VCaP (cell line): ENCODE results near the gene TRAPPC3.

Source experiments
- H3K27ac ChIP-seq: fragments of 450-650 bp; 2 replicates; pipeline ENCODE4 v1.5.1; 2017
- CTCF ChIP-seq: fragments of 450-650 bp; conservative IDR thresholded peaks from 2 replicates; pipeline ENCODE4 v1.5.1; 2017; ENCODE audit warnings: mild to moderate bottlenecking, moderate library complexity

Gene TRAPPC3

DNA sequence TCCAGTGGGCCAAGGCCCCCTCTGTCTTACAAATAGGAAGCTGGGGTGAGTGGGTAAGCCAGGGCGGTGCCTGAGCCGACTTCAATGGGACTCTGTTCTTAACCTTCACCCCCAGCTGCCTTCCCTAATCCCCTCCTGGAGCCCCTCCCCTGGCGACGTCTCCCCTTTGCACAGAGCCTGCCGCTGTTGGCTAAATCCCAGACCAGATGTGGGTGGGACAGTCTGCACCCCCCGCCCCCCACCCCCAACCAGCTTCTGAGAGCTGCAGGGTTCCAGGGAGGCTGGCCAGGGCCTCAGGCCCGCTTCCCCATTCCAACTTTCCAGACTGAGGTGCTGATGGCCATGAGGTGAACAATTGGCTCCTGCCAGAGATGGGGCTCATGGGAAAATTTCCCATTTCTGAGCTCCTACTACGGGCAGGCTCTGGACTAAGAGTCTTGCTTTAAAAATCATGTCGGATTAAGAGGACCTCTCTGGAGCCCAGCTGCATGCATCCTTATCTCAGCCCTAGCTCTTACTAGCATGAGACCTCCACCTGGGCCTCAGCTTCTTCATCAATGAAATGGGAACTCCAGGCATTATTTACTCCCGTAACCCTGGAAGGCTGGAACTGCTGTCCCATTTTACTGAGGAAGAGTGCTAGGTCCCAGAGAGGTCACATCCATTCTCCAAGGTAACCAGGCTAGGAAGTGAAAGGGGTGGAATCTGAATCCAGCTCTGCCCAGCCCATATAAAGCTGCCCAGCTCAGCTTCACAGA, 30.7 kb downstream of the TRAPPC3 start:
- no peak overlapping the region for H3K27ac ChIP-seq
- TF ChIP-seq CTCF, result no peak

GRCh38 chr1:36116901-36117300, 32.4 kb downstream of the TRAPPC3 start:
- no peak overlapping the region for H3K27ac ChIP-seq
- TF ChIP-seq CTCF, result no peak

DNA sequence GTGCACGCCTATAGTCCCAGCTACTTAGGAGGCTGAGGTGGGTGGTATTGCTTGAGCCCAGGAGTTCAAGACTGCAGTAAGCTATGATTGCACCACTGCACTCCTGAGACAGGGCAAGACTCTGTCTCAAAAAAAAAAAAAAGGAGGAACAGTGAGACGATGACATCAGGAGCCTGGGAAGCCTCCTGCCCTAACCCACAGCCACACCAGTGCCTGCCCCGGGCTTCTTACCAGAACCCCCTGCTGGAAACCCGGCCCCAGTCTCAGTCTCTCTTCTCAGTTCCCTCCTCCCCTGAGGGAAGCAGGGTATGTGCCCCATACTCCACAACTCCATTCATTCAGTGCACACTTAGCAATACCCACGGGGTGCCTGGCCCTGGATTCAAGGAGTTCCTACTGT, 33.4 kb downstream of the TRAPPC3 start:
- no peak for TF ChIP-seq CTCF
- no peak overlapping the region for H3K27ac ChIP-seq

DNA sequence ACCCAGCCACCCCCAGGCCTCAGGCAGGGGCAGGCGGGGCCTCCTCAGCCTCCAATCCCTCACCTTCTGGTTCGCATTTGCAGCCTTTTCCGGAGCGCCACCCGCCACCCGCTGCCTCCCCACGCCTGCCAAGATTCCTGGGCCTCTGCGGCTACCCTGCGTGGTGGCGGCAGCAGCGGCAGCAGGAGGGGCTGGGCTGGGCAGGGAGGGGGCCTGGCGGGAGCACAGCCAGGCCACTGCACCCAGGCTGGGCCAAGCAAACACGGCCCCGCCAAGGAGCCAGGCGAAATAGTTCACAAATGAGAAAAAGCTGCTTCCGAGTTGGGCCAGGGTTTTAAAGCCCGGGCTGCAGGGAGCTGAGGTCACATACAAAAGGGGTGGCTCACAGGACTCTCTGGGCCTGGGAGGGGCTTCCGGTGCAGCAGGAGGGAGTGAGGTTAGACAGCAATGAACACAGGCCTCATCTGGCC, 34.1 kb downstream of the TRAPPC3 start:
- no peak overlapping the region for H3K27ac ChIP-seq
- TF ChIP-seq CTCF, result no peak

- TF ChIP-seq CTCF, result no peak
- no peak overlapping the region for H3K27ac ChIP-seq
Observed at GRCh38 chr1:36114371-36114770, 34.9 kb downstream of the TRAPPC3 start.

DNA sequence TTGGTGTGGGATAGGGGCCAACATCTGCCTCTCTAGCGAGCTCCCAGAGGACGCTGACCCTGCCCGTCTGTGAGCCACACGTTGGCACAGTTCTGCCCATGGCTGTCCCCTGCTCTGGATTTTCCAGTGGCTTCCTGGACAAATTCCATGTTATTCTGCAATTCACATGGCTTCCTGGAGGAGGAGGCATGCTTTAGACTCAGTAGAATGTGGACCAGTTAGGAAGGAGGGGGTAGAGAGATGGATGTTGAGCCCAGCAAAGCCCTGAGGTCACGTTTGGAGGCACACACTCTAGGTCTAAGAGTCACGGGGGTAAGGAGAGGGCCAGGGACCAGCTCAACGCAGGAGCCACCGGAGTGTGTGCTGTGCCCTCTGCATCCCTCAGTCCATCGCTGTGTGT, 36.5 kb downstream of the TRAPPC3 start:
- H3K27ac ChIP-seq, result no peak overlapping the region
- TF ChIP-seq CTCF, result no peak

DNA sequence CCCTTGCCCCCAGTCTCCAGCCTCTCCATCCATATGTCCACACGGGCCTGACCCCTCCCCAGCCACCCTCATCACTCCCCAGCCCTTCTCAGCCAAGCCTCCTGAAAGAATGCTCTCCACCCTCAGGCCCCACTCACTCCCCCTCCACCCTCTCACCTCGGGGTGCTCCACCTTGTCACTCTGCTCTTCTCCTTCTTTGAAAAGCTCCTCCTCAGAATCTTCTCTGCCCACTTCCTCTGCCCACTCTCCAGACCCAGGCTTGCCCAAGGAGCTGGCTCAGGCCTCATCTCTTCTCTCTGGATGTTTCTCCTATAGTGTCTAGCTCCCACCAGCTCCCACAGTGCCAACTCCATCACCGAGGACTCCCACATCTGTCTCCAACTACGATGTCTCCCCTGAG, 38.1 kb downstream of the TRAPPC3 start:
- TF ChIP-seq CTCF, result no peak

More for the DNA sequence above, 38.1 kb downstream of the TRAPPC3 start:
- no peak overlapping the region for H3K27ac ChIP-seq
